ENCODE measurements around the gene VGF.

The VGF gene

GRCh38 chr7:101166909-101167644 lies 1.7 kb upstream of the VGF start:
- no peak for DNase-seq (ENCODE audit: extremely low read depth in 1 of 2, low read depth in 1 of 2)

- DNase-seq (ENCODE audit: extremely low read depth in 1 of 2, low read depth in 1 of 2) = no peak
These were observed 1.2 kb upstream of the VGF start for GRCh38 chr7:101166648-101166908.

- no peak for DNase-seq (ENCODE audit: extremely low read depth in 1 of 2, low read depth in 1 of 2)
These were observed 734 bp upstream of the VGF start for GRCh38 chr7:101165958-101166647.

- DNase-seq (ENCODE audit: extremely low read depth in 1 of 2, low read depth in 1 of 2) = no peak
These were observed 1.1 kb downstream of the VGF start for GRCh38 chr7:101164071-101164840.

- DNase-seq (ENCODE audit: extremely low read depth in 1 of 2, low read depth in 1 of 2) = no peak
These were observed 1.9 kb downstream of the VGF start for GRCh38 chr7:101163279-101164070.

- no peak for DNase-seq (ENCODE audit: extremely low read depth in 1 of 2, low read depth in 1 of 2)
These were observed 2.7 kb downstream of the VGF start for GRCh38 chr7:101162551-101163278.

- DNase-seq (ENCODE audit: extremely low read depth in 1 of 2, low read depth in 1 of 2) = no peak
These were observed 3.5 kb downstream of the VGF start for GRCh38 chr7:101161692-101162471.

- DNase-seq (ENCODE audit: extremely low read depth in 1 of 2, low read depth in 1 of 2) = no peak
These were observed 4.5 kb downstream of the VGF start for GRCh38 chr7:101160910-101161309.

GRCh38 chr7:101159696-101160674 lies 5.4 kb downstream of the VGF start:
- no peak for DNase-seq (ENCODE audit: extremely low read depth in 1 of 2, low read depth in 1 of 2)

GRCh38 chr7:101156866-101157589 lies 8.3 kb downstream of the VGF start:
- DNase-seq (ENCODE audit: extremely low read depth in 1 of 2, low read depth in 1 of 2) = no peak

GRCh38 chr7:101156277-101156676 lies 9.1 kb downstream of the VGF start:
- DNase-seq (ENCODE audit: extremely low read depth in 1 of 2, low read depth in 1 of 2) = no peak

- DNase-seq (ENCODE audit: extremely low read depth in 1 of 2, low read depth in 1 of 2) = no peak
These were observed 10.1 kb downstream of the VGF start for GRCh38 chr7:101155303-101155702.

GRCh38 chr7:101154693-101155102 lies 10.7 kb downstream of the VGF start:
- no peak for DNase-seq (ENCODE audit: extremely low read depth in 1 of 2, low read depth in 1 of 2)

- peak; percentile 87 to 90 for DNase-seq (ENCODE audit: extremely low read depth in 1 of 2, low read depth in 1 of 2)
These were observed 11.2 kb downstream of the VGF start, which contains the start of gene AP1S1 for GRCh38 chr7:101153969-101154692. TSS of gene AP1S1 (plus strand) at chr7:101154476. CDS start at chr7:101154515, 39 bp downstream.

GRCh38 chr7:101151908-101152651 lies 13.3 kb downstream of the VGF start:
- DNase-seq (ENCODE audit: extremely low read depth in 1 of 2, low read depth in 1 of 2) = no peak

GRCh38 chr7:101140746-101141382 lies 24.5 kb downstream of the VGF start:
- DNase-seq (ENCODE audit: extremely low read depth in 1 of 2, low read depth in 1 of 2) = no peak
